HepG2 (cell line): ENCODE results near the gene THOC7. TPM values are rescaled to one million over a fixed set of nuclear protein-coding genes. Genes with fewer than 3 reads are reported as not detected.

ENCODE experiments used
- ATAC-seq: fragments of 200-7000 bp; cut with Tn5 transposase; 3 replicates; pipeline ENCODE4 v1.9.1; 2020; ENCODE audit warnings: mild to moderate bottlenecking, moderate library complexity
- BruUV-seq: library from RNA; stranded (reverse); fragments of 400-500 nt; replicated peaks from 2 replicates; lab custom pipeline; 2021; lab: Mats Ljungman, UMichigan
- CTCF ChIA-PET: fragments of 300-600 bp; formaldehyde crosslinking; extraction: SDS; loops from one replicate; lab custom pipeline; 2021; ENCODE audit warnings: low total read pairs, inconsistent platforms, low intra/inter-chr PET ratio; lab: Yijun Ruan, JAX
- POLR2A ChIA-PET: fragments of 350-600 bp; sonication (Branson Sonifier 250); formaldehyde crosslinking; loops from one replicate; lab custom pipeline; 2020; ENCODE audit warnings: antibody characterized with exemption, inconsistent platforms; lab: Yijun Ruan, JAX
- DNase-seq: peaks from one replicate; pipeline ENCODE4 v3.0.0-alpha.2; 2015; ENCODE audit warnings: low spot score
- FAIRE-seq: peaks from 3 replicates; lab custom pipeline; 2011; peaks lifted over from hg19 to GRCh38; lab: Jason Lieb, UNC
- H2AFZ ChIP-seq: one replicate; pipeline ENCODE4 v1.6.1; 2011; ENCODE audit warnings: low read length, inconsistent platforms
- H3K27ac ChIP-seq: fragments of 300-600 bp; 3 replicates; pipeline ENCODE4 v1.8.0; 2011; ENCODE audit warnings: mixed run types, mild to moderate bottlenecking, mixed read lengths, low read length, inconsistent platforms; ENCODE audit not compliant: insufficient read depth; ENCODE audit errors: extremely low read length
- H3K27me3 ChIP-seq, 2 experiments: fragments of 200-600 bp in 1 of 2; 2 replicates in 1 of 2; 3 replicates in 1 of 2; pipeline versions ENCODE4 v1.6.0 to v1.8.0; 2011; ENCODE audit warnings: low read length in 2 of 2, mild to moderate bottlenecking in 2 of 2, moderate library complexity in 2 of 2, inconsistent platforms in 1 of 2; ENCODE audit not compliant: insufficient read depth in 2 of 2, control insufficient read depth in 1 of 2
- H3K36me3 ChIP-seq, 2 experiments: fragments of 200-600 bp in 1 of 2; replicated peaks in 1 of 2; 2 replicates in 1 of 2; 3 replicates in 1 of 2; pipeline versions ENCODE4 v1.5.1 to v1.8.0; 2011; ENCODE audit warnings: low read length in 2 of 2, inconsistent platforms in 1 of 2; ENCODE audit not compliant: insufficient read depth in 2 of 2, control insufficient read depth in 1 of 2
- H3K4me1 ChIP-seq: 2 replicates; pipeline ENCODE4 v1.5.1; 2012; ENCODE audit warnings: low read length, inconsistent platforms; ENCODE audit not compliant: insufficient read depth
- H3K4me2 ChIP-seq: 2 replicates; pipeline ENCODE4 v1.6.0; 2011; ENCODE audit warnings: low read depth, low read length, inconsistent platforms
- H3K4me3 ChIP-seq, 3 experiments: fragments of 200-600 bp in 1 of 3; sonication (generic), shearing (Covaris generic) in 1 of 3; replicated peaks in 1 of 3; 2 replicates each; pipeline ENCODE4 v1.5.1; 2011 to 2016; ENCODE audit warnings: low read length in 3 of 3, inconsistent platforms in 2 of 3, low read depth in 2 of 3, mild to moderate bottlenecking in 2 of 3, control low read depth in 1 of 3, mixed read lengths in 1 of 3; ENCODE audit not compliant: insufficient read depth in 1 of 3
- H3K79me2 ChIP-seq: one replicate; pipeline ENCODE4 v1.6.1; 2011; ENCODE audit warnings: low read length, inconsistent platforms; ENCODE audit not compliant: insufficient read depth
- H3K9ac ChIP-seq: 2 replicates; pipeline ENCODE4 v1.6.0; 2011; ENCODE audit warnings: mild to moderate bottlenecking, low read depth, low read length, inconsistent platforms; ENCODE audit not compliant: insufficient read depth
- H3K9me3 ChIP-seq: 2 replicates; pipeline ENCODE4 v1.5.1; 2012; ENCODE audit warnings: mild to moderate bottlenecking, low read length
- H4K20me1 ChIP-seq: 2 replicates; pipeline ENCODE4 v1.6.0; 2011; ENCODE audit warnings: inconsistent platforms, mild to moderate bottlenecking, low read length, moderate library complexity; ENCODE audit not compliant: insufficient read depth
- AHR ChIP-seq: IDR thresholded peaks from 2 replicates; pipeline ENCODE4 v1.6.1; 2018; ENCODE audit warnings: missing genetic modification reagents, missing compliant biosample characterization
- ESRRA ChIP-seq: sonication (generic); formaldehyde crosslinking; IDR thresholded peaks from 2 replicates; pipeline ENCODE4 v1.5.1; 2020; ENCODE audit warnings: mild to moderate bottlenecking, low read depth, missing genetic modification reagents
- FOXM1 ChIP-seq: sonication (generic); formaldehyde crosslinking; IDR thresholded peaks from 2 replicates; pipeline ENCODE4 v1.5.0; 2020; ENCODE audit warnings: missing genetic modification reagents
- GATAD1 ChIP-seq: IDR thresholded peaks from 2 replicates; pipeline ENCODE4 v1.6.1; 2016; ENCODE audit warnings: missing genetic modification reagents, missing compliant biosample characterization
- HBP1 ChIP-seq: IDR thresholded peaks from 2 replicates; pipeline ENCODE4 v1.6.1; 2016; ENCODE audit warnings: low read depth, control low read depth
- KLF12 ChIP-seq: sonication (generic); formaldehyde crosslinking; IDR thresholded peaks from 2 replicates; pipeline ENCODE4 v1.4.0; 2020; ENCODE audit warnings: missing genetic modification reagents, borderline replicate concordance
- MED13 ChIP-seq: sonication (generic); formaldehyde crosslinking; IDR thresholded peaks from 2 replicates; pipeline ENCODE4 v1.5.0; 2020; ENCODE audit warnings: missing genetic modification reagents
- RBM22 ChIP-seq: fragments of 200-400 bp; formaldehyde crosslinking; optimal IDR thresholded peaks from 2 replicates; pipeline ENCODE3; 2017; ENCODE audit warnings: mild to moderate bottlenecking, low read length, moderate library complexity
- SATB2 ChIP-seq: sonication (generic); formaldehyde crosslinking; IDR thresholded peaks from 2 replicates; pipeline ENCODE4 v1.5.0; 2020; ENCODE audit warnings: missing genetic modification reagents
- YY1 ChIP-seq: IDR thresholded peaks from 2 replicates; pipeline ENCODE4 v1.6.1; 2011; ENCODE audit warnings: low read length, low read depth, moderate library complexity, mild to moderate bottlenecking; ENCODE audit not compliant: insufficient read depth, insufficient replicate concordance
- ZNF44 ChIP-seq: sonication (generic); formaldehyde crosslinking; IDR thresholded peaks from 2 replicates; pipeline ENCODE4 v1.5.1; 2020; ENCODE audit warnings: mild to moderate bottlenecking, missing genetic modification reagents
- ZNF746 ChIP-seq: sonication (generic); formaldehyde crosslinking; IDR thresholded peaks from 2 replicates; pipeline ENCODE4 v1.8.0; 2022; ENCODE audit warnings: mild to moderate bottlenecking, missing genetic modification reagents
- ZNF782 ChIP-seq: sonication (generic); formaldehyde crosslinking; IDR thresholded peaks from 2 replicates; pipeline ENCODE4 v1.4.0; 2020; ENCODE audit warnings: missing genetic modification reagents, mild to moderate bottlenecking, borderline replicate concordance
- ZNF883 ChIP-seq: sonication (generic); formaldehyde crosslinking; IDR thresholded peaks from 2 replicates; pipeline ENCODE4 v1.5.1; 2020; ENCODE audit warnings: mild to moderate bottlenecking, missing genetic modification reagents; ENCODE audit errors: not compliant biosample characterization
- WGBS: methylation state at CpG from one replicate; pipeline ENCODE4 v1.1.6; 2017; ENCODE audit warnings: low lambda C conversion rate; 5-methylcytosine and 5-hydroxymethylcytosine counted together
- in situ Hi-C: cut with HindIII; loops from 2 replicates; pipeline ENCODE4 v1.10.0; 2017; ENCODE audit warnings: low pct_unique_long_range_greater_than_20kb; ENCODE audit not compliant: extremely low pct_ligation_motif_present
- intact Hi-C: fragments of 100-400 bp; cut with micrococcal nuclease; formaldehyde crosslinking; loops from one replicate; pipeline ENCODE4 v1.10.0; 2022; ENCODE audit not compliant: unreplicated experiment
- polyA plus RNA-seq, 8 experiments: library from polyadenylated mRNA; depleted of rRNA in 3 of 8; stranded (reverse) in 7 of 8; unstranded in 1 of 8; fragments of >200 nt; fragmentation: Illumina TruSeq in 4 of 8; extraction: Trizol in 4 of 8; gene quantifications; 2 replicates each; pipeline versions ENCODE4 v1.2.1 to v1.2.3, GENCODE V29; 2011 to 2016; ENCODE audit warnings: low read depth in 4 of 8, missing spikeins in 1 of 8, mixed read lengths in 1 of 8; ENCODE audit not compliant: insufficient read depth in 1 of 8
- total RNA-seq, 5 experiments: library from RNA; depleted of rRNA; stranded (reverse); fragments of >200 nt; fragmentation: Illumina TruSeq; extraction: Trizol; gene quantifications; 2 replicates each; pipeline ENCODE4 v1.2.3, GENCODE V29; 2016; ENCODE audit warnings: low read depth in 1 of 5
- TF ChIP-seq, protein P1 (sequence below): sonication (generic); formaldehyde crosslinking; IDR thresholded peaks from 2 replicates; pipeline ENCODE4 v1.8.0; 2023; ENCODE audit warnings: mild to moderate bottlenecking, missing genetic modification reagents
- TF ChIP-seq, protein P2 (sequence below): sonication (generic); formaldehyde crosslinking; IDR thresholded peaks from 2 replicates; pipeline ENCODE4 v1.4.0; 2020; ENCODE audit warnings: mild to moderate bottlenecking, missing genetic modification reagents, borderline replicate concordance
- TF ChIP-seq, protein P3 (sequence below): sonication (generic); formaldehyde crosslinking; IDR thresholded peaks from 2 replicates; pipeline ENCODE4 v1.4.0; 2020; ENCODE audit warnings: missing genetic modification reagents, borderline replicate concordance

Gene THOC7
- total and polyA plus RNA-seq, 2 of the 13 experiments (the other 11 are each of a cell fraction or from before 2014, with no cell fraction given), result 32.8 to 63.5 TPM

GRCh38 chr3:63798949-63799348, 64.7 kb downstream of the THOC7 start:
- intact Hi-C loops, result no loop called here
- TF ChIP-seq KLF12 (CRISPR knock-in tag), result no peak
- no peak for TF ChIP-seq RBM22
- no peak for TF ChIP-seq GATAD1 (CRISPR knock-in tag)
- no peak for TF ChIP-seq ZNF746 (CRISPR knock-in tag)
- TF ChIP-seq MED13, result no peak
- TF ChIP-seq ZNF44 (CRISPR knock-in tag), result no peak
- TF ChIP-seq, protein P1, sequence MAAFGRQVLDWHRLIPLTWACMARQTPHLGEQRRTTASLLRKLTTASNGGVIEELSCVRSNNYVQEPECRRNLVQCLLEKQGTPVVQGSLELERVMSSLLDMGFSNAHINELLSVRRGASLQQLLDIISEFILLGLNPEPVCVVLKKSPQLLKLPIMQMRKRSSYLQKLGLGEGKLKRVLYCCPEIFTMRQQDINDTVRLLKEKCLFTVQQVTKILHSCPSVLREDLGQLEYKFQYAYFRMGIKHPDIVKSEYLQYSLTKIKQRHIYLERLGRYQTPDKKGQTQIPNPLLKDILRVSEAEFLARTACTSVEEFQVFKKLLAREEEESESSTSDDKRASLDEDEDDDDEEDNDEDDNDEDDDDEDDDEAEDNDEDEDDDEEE (CRISPR knock-in tag), result no peak
- TF ChIP-seq ZNF883, result no peak
- TF ChIP-seq YY1, result no peak
- TF ChIP-seq SATB2 (CRISPR knock-in tag), result no peak
- no peak for TF ChIP-seq HBP1 (CRISPR knock-in tag)
- no peak for TF ChIP-seq ESRRA (CRISPR knock-in tag)
- TF ChIP-seq AHR (CRISPR knock-in tag), result no peak
- TF ChIP-seq FOXM1 (CRISPR knock-in tag), result no peak
- TF ChIP-seq ZNF782 (CRISPR knock-in tag), result no peak
- TF ChIP-seq, protein P2, sequence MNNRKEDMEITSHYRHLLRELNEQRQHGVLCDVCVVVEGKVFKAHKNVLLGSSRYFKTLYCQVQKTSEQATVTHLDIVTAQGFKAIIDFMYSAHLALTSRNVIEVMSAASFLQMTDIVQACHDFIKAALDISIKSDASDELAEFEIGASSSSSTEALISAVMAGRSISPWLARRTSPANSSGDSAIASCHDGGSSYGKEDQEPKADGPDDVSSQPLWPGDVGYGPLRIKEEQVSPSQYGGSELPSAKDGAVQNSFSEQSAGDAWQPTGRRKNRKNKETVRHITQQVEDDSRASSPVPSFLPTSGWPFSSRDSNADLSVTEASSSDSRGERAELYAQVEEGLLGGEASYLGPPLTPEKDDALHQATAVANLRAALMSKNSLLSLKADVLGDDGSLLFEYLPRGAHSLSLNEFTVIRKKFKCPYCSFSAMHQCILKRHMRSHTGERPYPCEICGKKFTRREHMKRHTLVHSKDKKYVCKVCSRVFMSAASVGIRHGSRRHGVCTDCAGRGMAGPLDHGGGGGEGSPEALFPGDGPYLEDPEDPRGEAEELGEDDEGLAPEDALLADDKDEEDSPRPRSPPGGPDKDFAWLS (CRISPR knock-in tag), result no peak
- TF ChIP-seq, protein P3, sequence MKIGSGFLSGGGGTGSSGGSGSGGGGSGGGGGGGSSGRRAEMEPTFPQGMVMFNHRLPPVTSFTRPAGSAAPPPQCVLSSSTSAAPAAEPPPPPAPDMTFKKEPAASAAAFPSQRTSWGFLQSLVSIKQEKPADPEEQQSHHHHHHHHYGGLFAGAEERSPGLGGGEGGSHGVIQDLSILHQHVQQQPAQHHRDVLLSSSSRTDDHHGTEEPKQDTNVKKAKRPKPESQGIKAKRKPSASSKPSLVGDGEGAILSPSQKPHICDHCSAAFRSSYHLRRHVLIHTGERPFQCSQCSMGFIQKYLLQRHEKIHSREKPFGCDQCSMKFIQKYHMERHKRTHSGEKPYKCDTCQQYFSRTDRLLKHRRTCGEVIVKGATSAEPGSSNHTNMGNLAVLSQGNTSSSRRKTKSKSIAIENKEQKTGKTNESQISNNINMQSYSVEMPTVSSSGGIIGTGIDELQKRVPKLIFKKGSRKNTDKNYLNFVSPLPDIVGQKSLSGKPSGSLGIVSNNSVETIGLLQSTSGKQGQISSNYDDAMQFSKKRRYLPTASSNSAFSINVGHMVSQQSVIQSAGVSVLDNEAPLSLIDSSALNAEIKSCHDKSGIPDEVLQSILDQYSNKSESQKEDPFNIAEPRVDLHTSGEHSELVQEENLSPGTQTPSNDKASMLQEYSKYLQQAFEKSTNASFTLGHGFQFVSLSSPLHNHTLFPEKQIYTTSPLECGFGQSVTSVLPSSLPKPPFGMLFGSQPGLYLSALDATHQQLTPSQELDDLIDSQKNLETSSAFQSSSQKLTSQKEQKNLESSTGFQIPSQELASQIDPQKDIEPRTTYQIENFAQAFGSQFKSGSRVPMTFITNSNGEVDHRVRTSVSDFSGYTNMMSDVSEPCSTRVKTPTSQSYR (CRISPR knock-in tag), result no peak

More at GRCh38 chr3:63798949-63799348, 64.7 kb downstream of the THOC7 start:
- ATAC-seq, result no peak
- ChIA-PET POLR2A (no interaction called here), CTCF (no interaction called here)
- Histone ChIP-seq H3K27me3 (no peaks in the 10 kb centered on the region), H2AFZ (no peak overlapping the region), H3K27ac (no peak overlapping the region), H3K4me3 (no peak overlapping the region), H3K4me1 (0 out of 2 replicates have a peak, but pooled peaks cover 7% of the 10 kb centered on the region), H4K20me1 (no peaks in the 10 kb centered on the region), H3K79me2 (no peaks in the 10 kb centered on the region), H3K9me3 (no peaks in the 10 kb centered on the region), H3K36me3 (no peaks in the 10 kb centered on the region), H3K9ac (no peak overlapping the region), H3K4me2 (no peak overlapping the region)
- in situ Hi-C loops, result no loop called here
- FAIRE-seq, result no peak
- no TSS peak for BruUV-seq
- 17% methylated on average over 2 of the region's 2 CpGs for WGBS
- no peak for DNase-seq
